GM18499 (cell line): ENCODE results near the gene ZBTB46.
"Not testable (repeated sequence)": the region's sequence is repeated elsewhere in the genome, so short reads cannot be mapped to it uniquely, and the experiment has no call there.

ENCODE experiments used
- ATAC-seq: cut with Tn5 transposase; IDR thresholded peaks from one replicate; pipeline ENCODE4 v1.9.1; 2021; ENCODE audit warnings: moderate number of reproducible peaks; ENCODE audit not compliant: insufficient read depth, unreplicated experiment

ZBTB46 gene

DNA sequence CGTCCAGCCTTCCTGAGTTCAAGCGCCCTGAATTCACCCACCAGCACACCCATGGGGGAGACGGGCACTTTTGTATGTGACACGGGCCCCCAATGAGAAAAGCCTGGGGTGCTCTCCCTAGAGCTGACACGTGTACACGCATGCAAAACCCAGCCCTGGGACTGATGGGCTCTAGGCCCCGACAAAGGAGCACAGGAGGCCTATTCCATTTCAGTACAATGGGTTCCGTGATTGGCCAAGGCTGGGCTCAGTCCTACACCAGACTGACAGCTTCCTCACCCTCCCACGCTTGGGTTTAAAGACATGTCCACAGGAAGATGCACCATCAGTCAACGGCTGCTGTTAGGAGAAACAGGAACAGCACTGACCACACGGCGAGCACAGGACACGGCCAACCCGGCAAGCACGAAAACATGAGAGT, 8.8 kb downstream of the ZBTB46 start:
- ATAC-seq: no peak

- no peak for ATAC-seq
Observed at GRCh38 chr20:63821811-63822210, 9.3 kb downstream of the ZBTB46 start.

DNA sequence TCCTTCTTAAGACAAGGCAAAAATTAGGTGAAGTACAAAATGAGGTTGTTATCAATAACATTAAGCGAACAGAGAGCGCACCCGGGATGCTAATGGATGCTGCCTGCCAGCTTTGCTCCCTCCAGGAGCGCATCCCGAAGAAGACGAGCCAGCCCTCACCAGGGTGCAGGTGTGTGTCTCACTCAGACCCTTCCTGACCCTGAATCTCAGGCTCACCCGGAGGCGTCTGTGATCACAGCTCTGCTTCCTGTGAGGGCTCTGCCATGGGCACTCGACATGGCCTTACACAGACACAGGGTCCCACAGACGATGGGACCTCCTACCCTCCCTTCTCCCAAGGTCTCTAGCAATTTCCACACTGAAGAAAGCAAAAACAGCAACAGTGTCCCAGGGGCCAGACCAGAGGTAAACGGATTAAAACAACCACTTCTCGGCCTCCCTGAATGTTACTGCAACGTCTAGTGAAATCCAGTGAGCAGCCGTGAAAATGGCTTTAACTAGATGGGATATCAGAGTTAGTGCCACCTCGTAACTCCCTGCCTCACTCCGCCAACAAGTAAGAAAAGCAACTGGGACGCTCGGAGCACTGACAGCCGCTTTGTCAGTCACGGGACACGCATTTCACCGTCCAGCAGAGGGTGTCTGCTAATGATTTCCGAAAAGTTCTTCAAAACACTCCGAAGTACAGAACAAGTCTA, 11.7 kb downstream of the ZBTB46 start:
- ATAC-seq: no peak

GRCh38 chr20:63815615-63816253, 15.3 kb downstream of the ZBTB46 start:
- no peak for ATAC-seq

DNA sequence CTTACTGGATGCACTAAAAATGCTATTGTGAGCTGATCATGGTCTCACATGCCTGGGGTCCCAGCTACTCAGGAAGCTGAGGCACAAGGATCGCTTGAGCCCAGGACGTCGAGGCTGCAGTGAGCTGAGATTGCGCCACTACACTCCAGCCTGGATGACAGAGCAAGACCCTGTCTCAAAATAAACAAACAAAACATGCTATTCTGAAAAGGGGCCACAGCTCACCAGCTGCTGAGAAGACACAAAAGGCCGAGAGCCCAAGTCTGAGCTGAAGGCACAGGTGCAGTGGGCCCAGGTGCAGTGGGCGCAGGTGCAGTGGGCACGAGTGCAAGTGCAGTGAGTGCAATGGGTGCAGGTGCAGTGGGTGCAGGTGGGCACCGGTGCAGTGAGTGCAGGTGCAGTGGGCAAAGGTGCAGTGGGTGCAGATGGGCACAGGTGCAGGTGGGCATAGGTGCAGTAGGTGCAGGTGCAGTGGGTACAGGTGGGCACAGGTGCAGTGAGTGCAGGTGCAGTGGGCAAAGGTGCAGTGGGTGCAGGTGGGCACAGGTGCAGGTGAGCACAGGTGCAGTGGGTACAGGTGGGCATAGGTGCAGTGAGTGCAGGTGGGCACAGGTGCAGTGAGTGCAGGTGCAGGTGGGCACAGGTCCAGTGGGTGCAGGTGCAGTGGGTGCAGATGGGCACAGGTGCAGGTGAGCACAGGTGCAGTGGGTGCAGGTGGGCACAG, 16.0 kb downstream of the ZBTB46 start:
- no peak for ATAC-seq

DNA sequence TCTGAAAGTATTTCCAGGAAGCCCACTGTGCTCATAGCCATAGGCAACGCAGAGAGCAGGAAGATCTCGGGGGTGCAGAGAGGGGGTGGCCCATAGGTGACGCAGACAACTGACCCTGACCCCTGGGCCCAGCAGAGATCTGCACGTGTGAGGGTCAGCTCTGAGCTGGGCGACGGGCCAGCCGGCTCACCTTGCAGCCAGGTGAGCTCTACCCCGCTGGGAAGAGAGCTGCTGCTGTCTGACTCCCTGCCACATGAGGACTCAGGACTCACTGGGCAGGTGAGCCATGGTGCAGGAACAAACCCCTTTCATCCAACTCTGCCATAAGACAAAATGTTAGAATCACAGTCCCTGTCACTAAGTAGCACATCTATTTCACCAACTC, 19.6 kb downstream of the ZBTB46 start:
- ATAC-seq: no peak

GRCh38 chr20:63810730-63811490, 20.2 kb downstream of the ZBTB46 start:
- no peak for ATAC-seq

GRCh38 chr20:63809856-63810255, 21.2 kb downstream of the ZBTB46 start:
- no peak for ATAC-seq

GRCh38 chr20:63808964-63809674, 21.9 kb downstream of the ZBTB46 start:
- ATAC-seq: no peak

DNA sequence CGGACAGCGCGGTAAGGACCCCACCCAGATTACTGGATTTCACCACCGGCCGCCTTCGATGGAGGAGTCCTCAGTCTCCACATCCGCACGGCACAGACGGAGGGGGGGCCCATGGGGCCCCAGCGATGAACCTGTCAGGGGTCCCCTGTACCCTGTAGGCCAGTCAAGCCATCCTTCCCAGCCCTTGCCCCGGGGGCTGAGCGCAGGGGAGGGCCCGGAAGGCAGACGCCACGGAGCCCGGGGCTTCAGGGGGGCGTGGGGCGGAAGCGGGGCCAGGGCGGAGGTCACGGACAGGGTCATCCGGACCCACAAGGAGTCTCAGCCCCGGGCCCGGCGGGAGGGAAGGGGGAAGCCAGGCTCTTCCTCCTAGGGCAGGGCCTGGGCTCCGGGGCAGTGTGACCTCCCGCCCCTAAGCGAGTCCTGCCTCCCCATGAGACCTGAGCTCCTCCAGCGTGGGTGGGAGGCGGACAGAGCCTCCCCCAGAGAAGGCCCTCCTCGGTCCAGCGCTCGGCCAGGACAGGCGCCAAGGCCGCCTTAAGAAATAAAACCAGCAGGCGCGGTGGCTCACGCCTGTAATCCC, 22.8 kb downstream of the ZBTB46 start:
- ATAC-seq: no peak

- ATAC-seq: no peak
Observed at GRCh38 chr20:63807654-63808053, 23.4 kb downstream of the ZBTB46 start.

DNA sequence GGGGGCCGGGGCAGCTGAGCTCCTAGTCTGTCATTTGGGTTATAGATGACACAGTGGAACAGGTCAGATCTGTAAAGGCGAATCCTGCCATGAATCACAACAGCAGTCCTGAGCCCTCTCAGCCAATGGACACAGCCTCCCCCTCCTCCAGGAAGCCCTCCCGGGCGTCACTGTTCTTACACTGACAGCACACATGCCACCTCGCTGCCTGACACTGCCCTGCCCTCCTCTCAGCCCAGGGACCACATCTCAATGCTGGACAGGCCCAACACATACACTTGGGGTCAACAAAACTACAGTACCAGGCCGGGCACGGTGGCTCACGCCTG, 26.8 kb downstream of the ZBTB46 start:
- no peak for ATAC-seq

GRCh38 chr20:63802469-63803240, 28.4 kb downstream of the ZBTB46 start:
- no peak for ATAC-seq

DNA sequence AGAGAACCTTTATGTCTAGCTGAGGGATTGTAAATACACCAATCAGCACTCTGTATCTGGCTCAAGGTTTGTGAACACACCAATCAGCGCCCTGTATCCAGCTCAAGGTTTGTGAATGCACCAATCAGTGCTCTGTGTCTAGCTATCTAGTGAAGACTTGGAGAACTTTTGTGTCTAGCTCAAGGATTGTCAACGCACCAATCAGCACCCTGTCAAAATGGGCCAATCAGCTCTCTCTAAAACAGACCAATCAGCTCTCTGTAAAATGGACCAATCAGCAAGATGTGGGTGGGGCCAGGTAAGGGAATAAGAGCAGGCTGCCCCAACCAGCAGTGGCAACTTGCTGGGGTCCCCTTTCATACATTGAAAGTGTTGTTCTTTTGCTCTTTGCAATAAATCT, 29.9 kb downstream of the ZBTB46 start:
- not testable (repeated sequence) for ATAC-seq

- ATAC-seq: not testable (repeated sequence)
Observed at GRCh38 chr20:63800411-63800810, 30.7 kb downstream of the ZBTB46 start.

DNA sequence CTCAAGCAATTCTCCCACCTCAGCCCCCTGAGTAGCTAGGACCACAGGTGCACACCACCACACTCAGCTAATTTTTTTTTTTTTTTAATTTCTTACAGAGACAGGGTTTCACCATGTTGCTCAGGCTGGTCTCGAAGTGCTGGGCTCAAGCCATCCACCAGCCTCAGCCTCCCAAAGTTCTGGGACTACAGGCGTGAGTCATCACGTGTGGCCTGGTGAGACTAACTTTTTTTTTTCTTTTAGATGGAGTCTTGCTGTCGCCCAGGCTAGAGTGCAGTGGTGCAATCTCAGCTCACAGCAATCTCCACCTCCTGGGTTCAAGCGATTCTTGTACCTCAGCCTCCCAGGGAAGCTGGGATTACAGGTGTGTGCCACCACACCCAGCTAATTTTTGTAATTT, 31.9 kb downstream of the ZBTB46 start:
- not testable (repeated sequence) for ATAC-seq

DNA sequence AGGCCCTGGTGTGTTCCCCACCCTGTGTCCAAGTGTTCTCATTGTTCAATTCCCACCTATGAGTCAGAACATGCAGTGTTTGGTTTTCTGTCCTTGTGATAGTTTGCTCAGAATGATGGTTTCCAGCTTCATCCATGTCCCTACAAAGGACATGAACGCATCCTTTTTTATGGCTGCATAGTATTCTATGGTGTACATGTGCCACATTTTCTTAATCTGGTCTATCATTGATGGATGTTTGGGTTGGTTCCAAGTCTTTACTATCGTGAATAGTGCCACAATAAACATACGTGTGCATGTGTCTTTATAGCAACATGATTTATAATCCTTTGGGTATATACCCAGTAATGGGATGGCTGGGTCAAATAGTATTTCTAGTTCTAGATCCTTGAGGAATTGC, 33.9 kb downstream of the ZBTB46 start:
- not testable (repeated sequence) for ATAC-seq

DNA sequence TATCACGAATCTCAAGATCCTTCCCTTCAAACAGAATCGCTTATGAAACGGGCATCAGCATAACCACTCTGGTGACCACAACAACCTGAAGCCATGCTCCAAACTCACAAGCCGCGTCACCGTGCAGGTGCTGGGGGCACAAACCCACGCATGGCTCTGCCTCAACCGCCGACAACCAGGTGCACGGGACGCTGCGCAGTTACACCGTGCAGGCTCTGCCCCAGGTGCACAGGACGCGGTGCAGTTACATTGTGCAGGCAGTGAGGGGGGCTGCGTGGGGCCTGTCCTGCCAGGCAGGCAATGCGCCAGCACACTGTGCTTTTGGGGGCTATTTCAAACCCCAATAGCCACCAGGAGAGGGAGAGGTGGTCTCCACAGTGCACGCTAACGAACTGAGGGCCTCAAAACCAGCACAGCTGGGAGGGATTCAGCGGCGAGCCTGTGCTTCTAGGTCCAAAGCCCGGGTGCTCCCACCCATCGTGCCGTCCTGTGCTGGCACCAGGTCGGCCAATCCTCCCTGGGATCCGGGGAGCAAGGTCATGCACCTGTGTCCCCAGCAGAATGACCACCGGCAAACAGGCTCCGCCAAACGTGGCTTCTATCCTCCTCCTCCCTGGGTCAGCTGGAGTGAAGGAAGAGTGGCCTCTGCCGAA, 35.8 kb downstream of the ZBTB46 start:
- no peak for ATAC-seq

GRCh38 chr20:63794614-63795013, 36.5 kb downstream of the ZBTB46 start:
- no peak for ATAC-seq
